GM23338 (cell line): ENCODE measurements around the gene EPSTI1. TPM values are rescaled to one million over a fixed set of nuclear protein-coding genes. Genes with fewer than 3 reads are reported as not detected.

Experiments used
- ATAC-seq: fragments of 200-7000 bp; cut with Tn5 transposase; 3 replicates; pipeline ENCODE4 v1.9.1; 2020
- DNase-seq: peaks from one replicate; pipeline ENCODE4 v3.0.0-alpha.2; 2015; ENCODE audit warnings: low spot score
- H2AFZ ChIP-seq: fragments of 200-600 bp; sonication (generic); 2 replicates; pipeline ENCODE4 v1.8.0; 2016; ENCODE audit warnings: antibody characterized with exemption, mild to moderate bottlenecking, moderate library complexity
- H3F3A ChIP-seq: fragments of 200-600 bp; sonication (generic); replicated peaks from 2 replicates; pipeline ENCODE4 v1.8.0; 2017; ENCODE audit warnings: antibody characterized with exemption, mixed run types, low read depth
- H3K27ac ChIP-seq: fragments of 200-600 bp; sonication (generic); 2 replicates; pipeline ENCODE4 v1.6.1; 2016; ENCODE audit warnings: low read depth
- H3K27me3 ChIP-seq: fragments of 200-600 bp; sonication (generic); 2 replicates; pipeline ENCODE4 v1.8.0; 2016; ENCODE audit warnings: mild to moderate bottlenecking, mixed run types, moderate library complexity; ENCODE audit not compliant: insufficient read depth
- H3K36me3 ChIP-seq: fragments of 200-600 bp; sonication (generic); 2 replicates; pipeline ENCODE4 v1.8.0; 2016; ENCODE audit warnings: mild to moderate bottlenecking; ENCODE audit not compliant: insufficient read depth
- H3K4me1 ChIP-seq: fragments of 200-600 bp; sonication (generic); 2 replicates; pipeline ENCODE4 v1.8.0; 2016; ENCODE audit warnings: mild to moderate bottlenecking, moderate library complexity; ENCODE audit not compliant: insufficient read depth
- H3K4me2 ChIP-seq: fragments of 200-600 bp; sonication (generic); 2 replicates; pipeline ENCODE4 v1.7.1; 2017; ENCODE audit warnings: mixed run types
- H3K4me3 ChIP-seq: fragments of 200-600 bp; sonication (generic); 2 replicates; pipeline ENCODE4 v1.6.1; 2016; ENCODE audit warnings: mixed run types
- H3K79me2 ChIP-seq: fragments of 200-600 bp; sonication (generic); replicated peaks from 2 replicates; pipeline ENCODE4 v1.8.0; 2017; ENCODE audit warnings: mild to moderate bottlenecking; ENCODE audit not compliant: insufficient read depth
- H3K9me2 ChIP-seq: fragments of 200-600 bp; sonication (generic); 2 replicates; pipeline ENCODE4 v1.8.0; 2017; ENCODE audit not compliant: insufficient read depth
- H4K20me1 ChIP-seq: fragments of 200-600 bp; sonication (generic); replicated peaks from 2 replicates; pipeline ENCODE4 v1.8.0; 2017; ENCODE audit warnings: mild to moderate bottlenecking; ENCODE audit not compliant: insufficient read depth
- H3K27ac Mint-ChIP-seq: 2 replicates; pipeline ENCODE4 v1.8.0; 2020; ENCODE audit warnings: inconsistent platforms, mild to moderate bottlenecking, moderate library complexity, mixed read lengths
- H3K27me3 Mint-ChIP-seq: 3 replicates; pipeline ENCODE4 v1.8.0; 2022; ENCODE audit warnings: low read depth, mild to moderate bottlenecking, moderate library complexity, mixed read lengths, inconsistent platforms; ENCODE audit not compliant: insufficient read depth, poor library complexity
- H3K36me3 Mint-ChIP-seq: 3 replicates; pipeline ENCODE4 v1.8.0; 2021; ENCODE audit warnings: low read depth, mild to moderate bottlenecking, inconsistent platforms, moderate library complexity, mixed read lengths
- H3K4me1 Mint-ChIP-seq: 3 replicates; pipeline ENCODE4 v1.8.0; 2020; ENCODE audit warnings: mild to moderate bottlenecking, inconsistent platforms, mixed read lengths
- H3K4me3 Mint-ChIP-seq: 3 replicates; pipeline ENCODE4 v1.8.0; 2021; ENCODE audit warnings: moderate library complexity, mild to moderate bottlenecking, inconsistent platforms, mixed read lengths
- H3K9me3 Mint-ChIP-seq: 3 replicates; pipeline ENCODE4 v1.8.0; 2020; ENCODE audit warnings: moderate library complexity, mild to moderate bottlenecking, inconsistent platforms, mixed read lengths
- CREB1 ChIP-seq: fragments of 250-450 bp; sonication (Bioruptor Pico); IDR thresholded peaks from 2 replicates; pipeline ENCODE4 v1.5.0; 2020; ENCODE audit warnings: low read depth, mild to moderate bottlenecking, moderate library complexity
- CTCF ChIP-seq, 2 experiments: fragments of 200-600 bp in 1 of 2; sonication (generic) in 1 of 2; conservative IDR thresholded peaks; 2 replicates each; pipeline versions ENCODE4 v1.5.1 to v1.6.1; 2016 to 2017; ENCODE audit warnings: antibody characterized with exemption in 2 of 2, low read depth in 2 of 2, mild to moderate bottlenecking in 2 of 2, moderate library complexity in 1 of 2
- ETS1 ChIP-seq: IDR thresholded peaks from 2 replicates; pipeline ENCODE4 v1.6.1; 2016; ENCODE audit warnings: antibody characterized with exemption
- EZH2 ChIP-seq: fragments of 200-600 bp; sonication (generic); IDR thresholded peaks from one replicate; pipeline ENCODE4 v1.8.0; 2017; ENCODE audit warnings: antibody characterized with exemption, mild to moderate bottlenecking, low read depth; ENCODE audit not compliant: unreplicated experiment
- EZH2phosphoT487 ChIP-seq: fragments of 200-600 bp; sonication (generic); IDR thresholded peaks from one replicate; pipeline ENCODE4 v1.8.1; 2018; ENCODE audit warnings: antibody characterized with exemption; ENCODE audit not compliant: unreplicated experiment
- JUNB ChIP-seq: IDR thresholded peaks from one replicate; pipeline ENCODE4 v1.6.1; 2016; ENCODE audit warnings: antibody characterized with exemption; ENCODE audit not compliant: unreplicated experiment
- NANOG ChIP-seq: IDR thresholded peaks from 2 replicates; pipeline ENCODE4 v1.6.1; 2016; ENCODE audit warnings: antibody characterized with exemption, borderline replicate concordance
- STAT1 ChIP-seq: IDR thresholded peaks from one replicate; pipeline ENCODE4 v1.6.1; 2016; ENCODE audit warnings: antibody characterized with exemption; ENCODE audit not compliant: unreplicated experiment
- ZNF114 ChIP-seq: fragments of 250-450 bp; sonication (Bioruptor Pico); IDR thresholded peaks from 2 replicates; pipeline ENCODE4 v1.5.0; 2020; ENCODE audit warnings: mild to moderate bottlenecking, moderate library complexity
- ZNF462 ChIP-seq: fragments of 250-450 bp; sonication (Bioruptor Pico); IDR thresholded peaks from 2 replicates; pipeline ENCODE4 v1.5.0; 2020; ENCODE audit warnings: mild to moderate bottlenecking, moderate library complexity
- polyA plus RNA-seq: library from polyadenylated mRNA; unstranded; fragments of >200 nt; fragmentation: Nextera tagmentation; extraction: Ambion mirVana; gene quantifications from 2 replicates; pipeline ENCODE4 v1.2.1, GENCODE V29; 2016
- total RNA-seq: library from RNA; depleted of rRNA; stranded (reverse); fragments of >200 nt; shearing (Covaris generic); gene quantifications from 2 replicates; pipeline ENCODE4 v1.2.3, GENCODE V29; 2014

The EPSTI1 gene
- total and polyA plus RNA-seq, 2 experiments from 2014 or later, result 0.10 to 0.68 TPM

GRCh38 chr13:43002021-43002420, 10.0 kb upstream of the EPSTI1 start:
- TF ChIP-seq NANOG (no peak), STAT1 (no peak), JUNB (no peak), EZH2 (no peak)
- Mint-ChIP-seq H3K27me3 (peaks cover 2% of the 10 kb centered on the region), H3K4me1 (peaks cover 11% of the 10 kb centered on the region; the same call in 2 of the 3 replicates), H3K36me3 (no peaks in the 10 kb centered on the region), H3K9me3 (no peaks in the 10 kb centered on the region; the same call in 2 of the 3 replicates), H3K4me3 (no peak overlapping the region), H3K27ac (no peak overlapping the region)
- Histone ChIP-seq H3K9me2 (peaks cover 5% of the 10 kb centered on the region; the same call in 1 of the 2 replicates), H2AFZ (no peak overlapping the region), H4K20me1 (no peaks in the 10 kb centered on the region), H3K36me3 (no peaks in the 10 kb centered on the region), H3K4me2 (no peak overlapping the region), H3F3A (no peaks in the 10 kb centered on the region), H3K79me2 (no peaks in the 10 kb centered on the region), H3K27me3 (no peaks in the 10 kb centered on the region), H3K4me3 (no peak overlapping the region), H3K27ac (no peak overlapping the region), H3K4me1 (peaks cover 5% of the 10 kb centered on the region; the same call in 1 of the 2 replicates)
- DNase-seq (no peak), ATAC-seq (no peak)

- H3K36me3 Mint-ChIP-seq, result no peaks in the 10 kb centered on the region
- H3K27me3 Mint-ChIP-seq, result no peaks in the 10 kb centered on the region
- H3K27ac Mint-ChIP-seq, result no peak overlapping the region
- H4K20me1 ChIP-seq, result no peaks in the 10 kb centered on the region
- peaks cover 5% of the 10 kb centered on the region; the same call in 1 of the 2 replicates for H3K9me2 ChIP-seq
- H3K9me3 Mint-ChIP-seq, result no peaks in the 10 kb centered on the region; the same call in 2 of the 3 replicates
- no peaks in the 10 kb centered on the region for H3F3A ChIP-seq
- DNase-seq, result no peak
- ATAC-seq, result no peak
- H2AFZ ChIP-seq, result no peak overlapping the region
- peaks cover 4% of the 10 kb centered on the region; the same call in 1 of the 2 replicates for H3K4me1 ChIP-seq
- no peak overlapping the region for H3K27ac ChIP-seq
- H3K4me3 Mint-ChIP-seq, result no peak overlapping the region
- H3K4me1 Mint-ChIP-seq, result peaks cover 5% of the 10 kb centered on the region; the same call in 2 of the 3 replicates
- no peaks in the 10 kb centered on the region for H3K36me3 ChIP-seq
- H3K4me3 ChIP-seq, result no peak overlapping the region
- no peaks in the 10 kb centered on the region for H3K79me2 ChIP-seq
- H3K27me3 ChIP-seq, result no peaks in the 10 kb centered on the region
- no peak overlapping the region for H3K4me2 ChIP-seq
- TF ChIP-seq ZNF462, result no peak
- no peak for TF ChIP-seq CREB1
- TF ChIP-seq ZNF114, result no peak
- TF ChIP-seq EZH2, result no peak
- TF ChIP-seq EZH2phosphoT487, result no peak
- TF ChIP-seq CTCF (conservative IDR thresholded peaks at IDR 0.05; ENCODE audit: low read depth in 2 of 2), result no peak
- TF ChIP-seq ETS1, result no peak
- TF ChIP-seq STAT1, result no peak
These were observed 8.6 kb upstream of the EPSTI1 start for GRCh38 chr13:43000676-43001075.
